NCI-H446 (cell line): ENCODE data around the gene DZIP1.

Source experiments
- DNase-seq, 2 experiments: peaks; one replicate each; lab custom pipeline; 2025; lab: John Stamatoyannopoulos, UW

Gene DZIP1

GRCh38 chr13:95541911-95542474 lies 102.5 kb downstream of the DZIP1 start:
- no peak for DNase-seq

DNA sequence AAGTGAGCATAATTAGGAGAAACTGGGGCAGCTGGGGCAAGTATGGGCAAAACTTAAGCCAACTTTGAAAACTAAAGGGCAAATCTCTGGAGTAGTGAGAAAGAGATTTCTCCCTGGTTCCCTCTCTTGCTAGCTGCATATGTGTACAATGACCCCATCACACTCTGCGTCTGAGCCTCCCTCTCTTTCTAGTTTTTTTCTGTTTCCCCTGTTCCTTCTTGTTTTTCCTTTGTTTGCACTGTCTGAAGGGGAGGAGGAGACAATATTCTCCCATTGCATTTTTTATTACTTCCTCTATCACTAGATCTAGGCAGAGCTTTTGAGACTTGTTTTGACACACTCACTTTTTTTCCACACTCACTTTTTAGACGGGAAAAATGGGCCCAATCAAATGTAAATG lies 103.2 kb downstream of the DZIP1 start:
- DNase-seq = no peak

DNA sequence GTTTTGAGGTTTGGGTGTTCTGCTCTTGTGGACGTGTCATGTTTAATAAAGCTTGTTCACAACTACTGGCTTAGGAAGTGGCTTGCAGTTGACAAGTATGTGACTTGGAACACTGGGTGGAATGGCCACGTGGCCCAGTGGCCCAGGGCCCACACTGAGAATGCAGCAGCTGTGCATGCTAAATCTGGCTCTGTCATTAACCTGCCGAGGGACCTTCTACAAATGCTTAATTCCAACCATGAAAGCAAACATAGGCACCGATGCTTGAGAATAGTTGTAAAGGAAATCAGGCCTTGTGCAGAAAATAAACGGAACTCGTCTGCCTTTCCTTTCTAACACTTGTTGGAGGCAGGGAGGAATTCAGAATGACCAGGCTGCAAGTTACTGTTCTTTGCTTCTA lies 103.6 kb downstream of the DZIP1 start:
- DNase-seq = peak in 1 of 2 experiments; percentile 38

- peak in 1 of 2 experiments; percentile 34 for DNase-seq
Measured at GRCh38 chr13:95536632-95537241, 107.8 kb downstream of the DZIP1 start.

- DNase-seq = peak in 1 of 2 experiments; percentile 63
Measured at GRCh38 chr13:95535243-95535642, 109.3 kb downstream of the DZIP1 start.

DNA sequence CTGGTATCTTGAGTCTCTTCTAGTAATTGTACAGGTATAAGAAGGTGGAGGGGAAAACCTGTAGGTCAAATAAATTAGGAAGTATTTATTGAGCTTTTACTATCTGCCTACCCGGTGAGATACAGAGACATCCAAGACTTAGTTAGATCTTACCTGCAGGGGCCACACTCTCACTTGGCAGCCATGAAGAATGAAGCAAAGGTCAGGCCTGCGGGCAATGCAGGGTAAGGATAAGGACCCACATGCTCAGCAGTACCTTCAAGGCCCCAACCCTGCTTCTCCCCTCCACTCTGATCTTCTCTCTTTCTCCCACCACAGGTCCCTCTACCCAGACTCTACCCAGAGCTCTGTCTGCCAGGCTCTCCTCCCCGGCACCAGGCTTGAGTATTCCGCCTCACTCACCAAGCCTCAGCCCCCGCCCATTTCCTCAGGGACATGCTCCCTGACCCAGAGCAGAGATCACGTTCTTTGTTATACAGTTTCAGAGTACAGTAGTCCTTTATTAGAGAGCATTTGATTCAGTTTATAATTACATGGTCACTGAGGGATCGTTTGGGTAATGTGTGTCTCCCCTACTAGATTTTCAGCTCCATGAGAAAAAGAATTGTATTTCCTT lies 110.9 kb downstream of the DZIP1 start:
- peak in 1 of 2 experiments; percentile 0 for DNase-seq

DNA sequence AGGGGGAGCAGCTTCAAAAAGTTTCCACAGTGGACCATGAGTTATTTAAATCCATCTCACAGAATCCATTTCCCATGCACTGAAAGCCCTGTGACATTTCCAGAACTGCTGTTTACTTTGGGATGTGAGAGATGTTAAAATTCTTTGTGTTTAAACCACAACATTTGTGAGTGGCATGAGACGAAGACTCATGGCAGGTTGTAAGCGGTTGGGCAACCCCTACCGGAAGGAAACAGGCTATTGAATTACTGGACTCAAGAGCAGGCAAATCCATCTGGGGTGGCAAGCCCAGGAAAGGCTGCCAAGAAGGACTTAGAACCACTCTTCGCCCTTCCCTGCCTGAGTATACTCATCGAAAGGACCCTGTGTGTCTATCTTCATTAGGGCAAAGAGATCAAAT lies 114.3 kb downstream of the DZIP1 start:
- peak in 1 of 2 experiments; percentile 61 for DNase-seq
